SK-N-SH (cell line): ENCODE results near the gene AGBL1. TPM values are rescaled to one million over a fixed set of nuclear protein-coding genes. Genes with fewer than 3 reads are reported as not detected.

ENCODE experiments used
- CTCF ChIA-PET: fragments of 300-600, 350-600 bp; formaldehyde crosslinking; extraction: SDS; loops from one replicate; lab custom pipeline; 2021; lab: Yijun Ruan, JAX
- POLR2A ChIA-PET: fragments of 350-600 bp; sonication (Branson Sonifier 250); formaldehyde crosslinking; extraction: SDS; loops from one replicate; lab custom pipeline; 2020; ENCODE audit warnings: antibody characterized with exemption, inconsistent platforms; lab: Yijun Ruan, JAX
- DNase-seq: peaks from one replicate; pipeline ENCODE4 v3.0.0; 2012
- H2AFZ ChIP-seq: fragments of 200-600 bp; sonication (generic); 2 replicates; pipeline ENCODE4 v1.8.1; 2016; ENCODE audit warnings: antibody characterized with exemption, mild to moderate bottlenecking, low read depth
- H3F3A ChIP-seq: fragments of 200-600 bp; sonication (generic); replicated peaks from 2 replicates; pipeline ENCODE3; 2016; ENCODE audit warnings: antibody characterized with exemption, mild to moderate bottlenecking; ENCODE audit not compliant: insufficient read depth
- H3K27ac ChIP-seq, 2 experiments: fragments of 200-500 bp in 1 of 2; fragments of 200-600 bp in 1 of 2; sonication (Bioruptor generic) in 1 of 2; sonication (generic), shearing (Covaris generic) in 1 of 2; 2 replicates each; pipeline versions ENCODE4 v1.5.1 to v1.6.1; 2014 to 2016; ENCODE audit warnings: low read depth in 2 of 2, inconsistent platforms in 1 of 2, low read length in 1 of 2, mild to moderate bottlenecking in 1 of 2, mixed read lengths in 1 of 2
- H3K27me3 ChIP-seq: fragments of 200-600 bp; sonication (generic), shearing (Covaris generic); 2 replicates; pipeline ENCODE4 v1.6.1; 2016; ENCODE audit warnings: mixed run types; ENCODE audit not compliant: insufficient read depth
- H3K36me3 ChIP-seq, 2 experiments: fragments of 200-500 bp in 1 of 2; fragments of 200-600 bp in 1 of 2; sonication (Bioruptor generic) in 1 of 2; sonication (generic) in 1 of 2; replicated peaks in 1 of 2; 2 replicates each; pipeline versions ENCODE3 to v1.5.1; 2014 to 2016; ENCODE audit warnings: low read length in 1 of 2, mild to moderate bottlenecking in 1 of 2; ENCODE audit not compliant: insufficient read depth in 2 of 2, control insufficient read depth in 1 of 2
- H3K4me1 ChIP-seq, 2 experiments: fragments of 200-500 bp in 1 of 2; fragments of 200-600 bp in 1 of 2; sonication (Bioruptor generic) in 1 of 2; sonication (generic), shearing (Covaris generic) in 1 of 2; 2 replicates each; pipeline versions ENCODE4 v1.5.1 to v1.6.1; 2014 to 2016; ENCODE audit warnings: low read depth in 1 of 2, low read length in 1 of 2, mixed run types in 1 of 2; ENCODE audit not compliant: insufficient read depth in 2 of 2, control insufficient read depth in 1 of 2
- H3K4me2 ChIP-seq: fragments of 200-600 bp; sonication (generic), shearing (Covaris generic); 2 replicates; pipeline ENCODE4 v1.6.1; 2017; ENCODE audit warnings: mixed run types
- H3K4me3 ChIP-seq, 2 experiments: fragments of 200-500 bp in 1 of 2; fragments of 200-600 bp in 1 of 2; sonication (Bioruptor generic) in 1 of 2; sonication (generic), shearing (Covaris generic) in 1 of 2; 2 replicates each; pipeline versions ENCODE4 v1.5.1 to v1.8.1; 2014 to 2016; ENCODE audit warnings: low read depth in 2 of 2, inconsistent platforms in 1 of 2, low read length in 1 of 2, mild to moderate bottlenecking in 1 of 2, mixed read lengths in 1 of 2, moderate library complexity in 1 of 2
- H3K79me2 ChIP-seq: fragments of 200-600 bp; sonication (generic); 2 replicates; pipeline ENCODE4 v1.8.1; 2017; ENCODE audit warnings: mild to moderate bottlenecking; ENCODE audit not compliant: insufficient read depth
- H3K9ac ChIP-seq: fragments of 200-600 bp; sonication (generic); 2 replicates; pipeline ENCODE4 v1.6.1; 2017; ENCODE audit warnings: mixed run types
- H3K9me2 ChIP-seq: fragments of 200-600 bp; sonication (generic); 2 replicates; pipeline ENCODE4 v1.6.1; 2017; ENCODE audit warnings: mixed run types
- H3K9me3 ChIP-seq: fragments of 200-600 bp; sonication (generic); 2 replicates; pipeline ENCODE4 v1.6.1; 2017; ENCODE audit warnings: mixed run types, mild to moderate bottlenecking, moderate library complexity
- H4K20me1 ChIP-seq: fragments of 200-600 bp; sonication (generic); 2 replicates; pipeline ENCODE4 v1.6.1; 2017; ENCODE audit warnings: mild to moderate bottlenecking, mixed run types; ENCODE audit not compliant: insufficient read depth
- EZH2phosphoT487 ChIP-seq: fragments of 200-600 bp; sonication (generic); IDR thresholded peaks from 2 replicates; pipeline ENCODE4 v1.6.1; 2017; ENCODE audit warnings: low read depth, mixed run types, mild to moderate bottlenecking, antibody characterized with exemption, moderate library complexity, borderline replicate concordance
- GABPA ChIP-seq: IDR thresholded peaks from 2 replicates; pipeline ENCODE4 v1.4.0; 2012; ENCODE audit warnings: low read depth, mild to moderate bottlenecking
- IRF3 ChIP-seq: fragments of 150-350 bp; IDR thresholded peaks from 2 replicates; pipeline ENCODE4 v1.6.1; 2016; ENCODE audit warnings: mild to moderate bottlenecking, low read depth, low read length
- MAX ChIP-seq: IDR thresholded peaks from 2 replicates; pipeline ENCODE4 v1.4.0; 2012; ENCODE audit warnings: low read depth
- MEF2A ChIP-seq: IDR thresholded peaks from 2 replicates; pipeline ENCODE4 v1.4.0; 2012; ENCODE audit warnings: low read depth, borderline replicate concordance
- MXI1 ChIP-seq: IDR thresholded peaks from 2 replicates; pipeline ENCODE4 v1.6.1; 2012; ENCODE audit warnings: mild to moderate bottlenecking, low read depth, low read length, improper control_type of control experiment
- NFIC ChIP-seq: IDR thresholded peaks from 2 replicates; pipeline ENCODE4 v1.4.0; 2012; ENCODE audit warnings: borderline replicate concordance
- NRF1 ChIP-seq: IDR thresholded peaks from 2 replicates; pipeline ENCODE4 v1.6.1; 2012; ENCODE audit warnings: low read depth, mild to moderate bottlenecking, low read length
- RCOR1 ChIP-seq: fragments of 150-350 bp; IDR thresholded peaks from 2 replicates; pipeline ENCODE4 v1.6.1; 2017; ENCODE audit warnings: antibody characterized with exemption, low read length
- REST ChIP-seq: IDR thresholded peaks from 2 replicates; pipeline ENCODE4 v1.6.1; 2012; ENCODE audit warnings: mild to moderate bottlenecking, low read depth, low read length, moderate library complexity
- RFX5 ChIP-seq: IDR thresholded peaks from 2 replicates; pipeline ENCODE4 v1.6.1; 2012; ENCODE audit warnings: mild to moderate bottlenecking, improper control_type of control experiment, low read length
- SIN3A ChIP-seq: IDR thresholded peaks from 2 replicates; pipeline ENCODE4 v1.6.1; 2012; ENCODE audit warnings: low read depth, mild to moderate bottlenecking, low read length, moderate library complexity, borderline replicate concordance
- TAF1 ChIP-seq: IDR thresholded peaks from 2 replicates; pipeline ENCODE4 v1.6.1; 2012; ENCODE audit warnings: low read depth, mild to moderate bottlenecking, low read length, moderate library complexity, borderline replicate concordance
- TCF12 ChIP-seq: IDR thresholded peaks from 2 replicates; pipeline ENCODE4 v1.4.0; 2012
- ZBTB33 ChIP-seq: IDR thresholded peaks from 2 replicates; pipeline ENCODE4 v1.4.0; 2012; ENCODE audit warnings: low read depth, borderline replicate concordance
- WGBS: methylation state at CpG from one replicate; pipeline ENCODE4 v1.1.6; 2017; ENCODE audit warnings: low lambda C conversion rate; 5-methylcytosine and 5-hydroxymethylcytosine counted together
- polyA plus RNA-seq, 3 experiments: library from polyadenylated mRNA; depleted of rRNA; stranded (reverse); fragments of >200 nt; gene quantifications; 2 replicates each; pipeline ENCODE4 v1.2.3, GENCODE V29; 2012

The AGBL1 gene
- polyA plus RNA-seq, 1 of the 3 experiments (the other 2 are of a cell fraction): not detected

- no peak overlapping the region for H3K4me2 ChIP-seq
- no peaks in the 10 kb centered on the region for H3K79me2 ChIP-seq
- no peaks in the 10 kb centered on the region for H3K9me2 ChIP-seq
- H3K4me3 ChIP-seq: no peak overlapping the region
- no peak overlapping the region for H3K27ac ChIP-seq
- WGBS: 33% methylated on average over 1 of the region's 1 CpG
- H3K9me3 ChIP-seq: no peaks in the 10 kb centered on the region
- DNase-seq: no peak
- H3F3A ChIP-seq: no peaks in the 10 kb centered on the region
- H2AFZ ChIP-seq: no peak overlapping the region
- ChIA-PET CTCF (no interaction called here), POLR2A (no interaction called here)
- H4K20me1 ChIP-seq: no peaks in the 10 kb centered on the region
- TF ChIP-seq RFX5: no peak
- no peak for TF ChIP-seq MEF2A
- TF ChIP-seq IRF3: no peak
- no peak for TF ChIP-seq TAF1
- TF ChIP-seq MAX: no peak
- TF ChIP-seq RCOR1: no peak
- TF ChIP-seq EZH2phosphoT487: no peak
- no peak for TF ChIP-seq REST
- no peak for TF ChIP-seq MXI1
- TF ChIP-seq TCF12: no peak
- TF ChIP-seq NFIC: no peak
- no peak for TF ChIP-seq GABPA
- H3K4me1 ChIP-seq: peaks cover 0 to 3% of the 10 kb centered on the region in 2 experiments; a peak in 1 of 4 replicates
- no peaks in the 10 kb centered on the region for H3K27me3 ChIP-seq
- H3K36me3 ChIP-seq: no peaks in the 10 kb centered on the region
- no peak overlapping the region for H3K9ac ChIP-seq
Observed at GRCh38 chr15:86494475-86494874, 414.8 kb downstream of the AGBL1 start.

GRCh38 chr15:86502301-86502700 lies 422.6 kb downstream of the AGBL1 start:
- ChIA-PET POLR2A (no interaction called here), CTCF (no interaction called here)
- H3K36me3 ChIP-seq: no peaks in the 10 kb centered on the region
- H3K27me3 ChIP-seq: no peaks in the 10 kb centered on the region
- no peaks in the 10 kb centered on the region for H3K9me3 ChIP-seq
- H3K9ac ChIP-seq: no peak overlapping the region
- no peaks in the 10 kb centered on the region for H4K20me1 ChIP-seq
- TF ChIP-seq MAX (no peak), NRF1 (no peak), RCOR1 (no peak), SIN3A (no peak), NFIC (no peak), ZBTB33 (no peak)
- H3K79me2 ChIP-seq: no peaks in the 10 kb centered on the region
- 7% methylated on average over 1 of the region's 1 CpG for WGBS
- DNase-seq: no peak
- H3K4me2 ChIP-seq: no peak overlapping the region
- H2AFZ ChIP-seq: no peak overlapping the region
- no peaks in the 10 kb centered on the region for H3K9me2 ChIP-seq
- H3K27ac ChIP-seq: no peak overlapping the region
- no peak overlapping the region for H3K4me3 ChIP-seq
- H3F3A ChIP-seq: no peaks in the 10 kb centered on the region
- no peaks in the 10 kb centered on the region for H3K4me1 ChIP-seq
